ENCODE measurements around the gene BGN.

DNA sequence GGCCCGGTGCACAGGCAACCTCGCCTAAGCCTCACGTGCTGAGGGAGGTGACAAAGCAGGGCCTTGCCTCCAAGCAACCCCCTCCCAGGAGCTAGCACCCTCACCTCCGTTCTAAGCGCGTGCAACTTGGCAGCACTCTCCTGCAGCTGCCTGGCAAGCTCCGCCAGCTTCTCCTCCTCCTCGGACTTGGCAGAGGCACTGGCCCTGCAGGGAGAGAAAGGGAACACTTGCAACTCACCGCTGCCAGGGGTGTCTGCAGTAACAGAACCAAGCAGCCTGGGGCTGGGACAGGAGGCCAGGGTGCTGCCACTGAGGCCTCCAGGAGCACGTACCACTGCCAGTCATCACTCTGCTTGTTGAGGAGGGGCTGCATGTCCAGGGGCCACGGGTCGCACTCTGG, 38.6 kb upstream of the BGN start:
- TF ChIP-seq POLR2A (IDR thresholded peaks at IDR 0.05; ENCODE audit: low read length) (no peak), GATA1 (IDR thresholded peaks at IDR 0.05; ENCODE audit: low read depth, low read length) (no peak)

Data from erythroblast (primary cell).